Prostate gland (tissue), 2 donors: Measurements from ENCODE around the gene SRM.

Experiments used
- CTCF ChIP-seq, 4 experiments: fragments of 200-600 bp in 2 of 4; fragments of 450-650 bp in 2 of 4; sonication (generic) in 2 of 4; IDR thresholded peaks; 1 replicate in 3 of 4; 2 replicates in 1 of 4; pipeline ENCODE4 v1.5.1; 2016 to 2019; ENCODE audit warnings: antibody characterized with exemption in 4 of 4, mild to moderate bottlenecking in 2 of 4, moderate library complexity in 2 of 4
- POLR2A ChIP-seq: fragments of 450-650 bp; IDR thresholded peaks from one replicate; pipeline ENCODE4 v1.6.1; 2016; ENCODE audit warnings: antibody characterized with exemption, mild to moderate bottlenecking
- POLR2AphosphoS5 ChIP-seq: sonication (generic); formaldehyde crosslinking; IDR thresholded peaks from one replicate; pipeline ENCODE4 v1.6.1; 2017; ENCODE audit warnings: antibody characterized with exemption

GRCh38 chr1:11067716-11068599 is 8.1 kb upstream of the SRM start:
- TF ChIP-seq CTCF (IDR thresholded peaks at IDR 0.05) (no peak), POLR2A (no peak), POLR2AphosphoS5 (peak; percentile 43)
